Measurements from ENCODE around the gene MARK2.
"Not testable (repeated sequence)": the region's sequence is repeated elsewhere in the genome, so short reads cannot be mapped to it uniquely, and the experiment has no call there.

The MARK2 gene

GRCh38 chr11:63838678-63839507 lies at the start of gene MARK2:
Gene MARK2 (plus strand): TSS chr11:63839110. CDS start chr11:63839507, 397 bp downstream.
- peak; percentile 99 to 100 (median 100) for DNase-seq

- no peak for DNase-seq
These were observed 47.3 kb upstream of the MARK2 start for GRCh38 chr11:63791495-63792167.

- DNase-seq: no peak
These were observed 45.7 kb upstream of the MARK2 start for GRCh38 chr11:63793161-63793560.

GRCh38 chr11:63795066-63795465 lies 43.8 kb upstream of the MARK2 start:
- DNase-seq: no peak

GRCh38 chr11:63800921-63801320 lies 38.0 kb upstream of the MARK2 start:
- DNase-seq: no peak

GRCh38 chr11:63802637-63803414 lies 36.1 kb upstream of the MARK2 start:
- DNase-seq: no peak

- DNase-seq: no peak
These were observed 34.7 kb upstream of the MARK2 start for GRCh38 chr11:63804259-63804658.

- no peak for DNase-seq
These were observed 33.0 kb upstream of the MARK2 start for GRCh38 chr11:63805844-63806415.

GRCh38 chr11:63810383-63810782 lies 28.5 kb upstream of the MARK2 start:
- not testable (repeated sequence) for DNase-seq

- DNase-seq: no peak
These were observed 27.4 kb upstream of the MARK2 start for GRCh38 chr11:63811522-63811921.

GRCh38 chr11:63813035-63813562 lies 25.8 kb upstream of the MARK2 start, which contains the start of gene SPINDOC:
Gene SPINDOC (plus strand): TSS chr11:63813456. CDS start chr11:63813687, 231 bp downstream.
- peak in 3 of 4 experiments; percentile 17 to 42 (median 19) for DNase-seq

- DNase-seq: no peak
These were observed 25.1 kb upstream of the MARK2 start for GRCh38 chr11:63813563-63814382.

- DNase-seq: no peak
These were observed 24.6 kb upstream of the MARK2 start for GRCh38 chr11:63814383-63814736.

- no peak for DNase-seq
These were observed 22.7 kb upstream of the MARK2 start for GRCh38 chr11:63816166-63816565.

- DNase-seq: no peak
These were observed 22.2 kb upstream of the MARK2 start for GRCh38 chr11:63816732-63817131.

GRCh38 chr11:63817758-63818498 lies 21.0 kb upstream of the MARK2 start:
- DNase-seq: no peak

- no peak for DNase-seq
These were observed 20.3 kb upstream of the MARK2 start for GRCh38 chr11:63818609-63819008.

GRCh38 chr11:63821411-63821810 lies 17.5 kb upstream of the MARK2 start:
- DNase-seq: no peak

- no peak for DNase-seq
These were observed 12.3 kb upstream of the MARK2 start for GRCh38 chr11:63826471-63827190.

- no peak for DNase-seq
These were observed 9.0 kb upstream of the MARK2 start for GRCh38 chr11:63829823-63830489.
